Caco-2 (cell line): ENCODE data around the gene SQSTM1. TPM values are rescaled to one million over a fixed set of nuclear protein-coding genes. Genes with fewer than 3 reads are reported as not detected.

Experiments
- BruUV-seq: library from RNA; stranded (reverse); fragments of 400-500 nt; replicated peaks from 2 replicates; lab custom pipeline; 2021; lab: Mats Ljungman, UMichigan
- CTCF ChIA-PET: fragments of 300-600 bp; sonication (Branson Sonifier 250); formaldehyde crosslinking; loops from one replicate; lab custom pipeline; 2022; ENCODE audit warnings: antibody characterized with exemption; lab: Charles Lee
- POLR2A ChIA-PET: fragments of 300-600 bp; sonication (Branson Sonifier 250); formaldehyde crosslinking; loops from one replicate; lab custom pipeline; 2022; ENCODE audit warnings: antibody characterized with exemption; lab: Charles Lee
- DNase-seq, 2 experiments: peaks; one replicate each; pipeline versions ENCODE4 v3.0.0 to v3.0.0-alpha.2; 2020 to 2022
- H3K27me3 ChIP-seq: replicated peaks from 2 replicates; pipeline ENCODE4 v1.6.0; 2011; ENCODE audit warnings: low read length; ENCODE audit not compliant: control insufficient read depth, insufficient read depth
- H3K36me3 ChIP-seq: 2 replicates; pipeline ENCODE4 v1.5.1; 2011; ENCODE audit warnings: low read length; ENCODE audit not compliant: control insufficient read depth, insufficient read depth
- H3K4me1 ChIP-seq: fragments of 250-450 bp; sonication (Bioruptor Pico); 2 replicates; pipeline ENCODE4 v1.5.1; 2020; ENCODE audit warnings: mild to moderate bottlenecking
- H3K4me3 ChIP-seq: 2 replicates; pipeline ENCODE4 v1.5.1; 2011; ENCODE audit warnings: low read depth, mild to moderate bottlenecking, control low read depth, low read length
- H3K9me3 ChIP-seq: fragments of 250-450 bp; sonication (Bioruptor Pico); 2 replicates; pipeline ENCODE4 v1.5.1; 2020; ENCODE audit warnings: mild to moderate bottlenecking, moderate library complexity
- H3K27ac Mint-ChIP-seq: one replicate; pipeline ENCODE4 v1.8.0; 2022; ENCODE audit warnings: mixed read lengths; ENCODE audit not compliant: unreplicated experiment
- H3K27me3 Mint-ChIP-seq: one replicate; pipeline ENCODE4 v1.8.0; 2022; ENCODE audit warnings: mixed read lengths; ENCODE audit not compliant: insufficient read depth, unreplicated experiment
- H3K36me3 Mint-ChIP-seq: one replicate; pipeline ENCODE4 v1.8.0; 2022; ENCODE audit warnings: mild to moderate bottlenecking, mixed read lengths; ENCODE audit not compliant: insufficient read depth, unreplicated experiment
- H3K4me1 Mint-ChIP-seq: one replicate; pipeline ENCODE4 v1.8.0; 2022; ENCODE audit warnings: low read depth, mixed read lengths; ENCODE audit not compliant: unreplicated experiment
- H3K4me3 Mint-ChIP-seq: one replicate; pipeline ENCODE4 v1.8.0; 2022; ENCODE audit warnings: mild to moderate bottlenecking, moderate library complexity, mixed read lengths; ENCODE audit not compliant: unreplicated experiment
- H3K9me3 Mint-ChIP-seq: one replicate; pipeline ENCODE4 v1.8.0; 2022; ENCODE audit warnings: mixed read lengths; ENCODE audit not compliant: unreplicated experiment
- intact Hi-C: fragments of 100-400 bp; cut with micrococcal nuclease; formaldehyde crosslinking; loops from one replicate; pipeline ENCODE4 v1.10.0; 2022; ENCODE audit not compliant: unreplicated experiment
- total RNA-seq: library from RNA; stranded (reverse); gene quantifications from 2 replicates; pipeline ENCODE4 v1.2.3, GENCODE V29; 2022
- TF ChIP-seq, protein P1 (sequence below), 2 experiments: fragments of 200-600 bp in 1 of 2; IDR thresholded peaks; 1 replicate in 1 of 2; 2 replicates in 1 of 2; pipeline versions ENCODE4 v1.5.1 to v1.8.0; 2011 to 2022; ENCODE audit warnings: antibody characterized with exemption in 1 of 2, control low read depth in 1 of 2, inconsistent platforms in 1 of 2, low read depth in 1 of 2, low read length in 1 of 2, mild to moderate bottlenecking in 1 of 2, moderate library complexity in 1 of 2; ENCODE audit not compliant: insufficient read depth in 1 of 2, severe bottlenecking in 1 of 2, unreplicated experiment in 1 of 2

The SQSTM1 gene
- total RNA-seq, 1 experiment from 2014 or later: 259 TPM

DNA sequence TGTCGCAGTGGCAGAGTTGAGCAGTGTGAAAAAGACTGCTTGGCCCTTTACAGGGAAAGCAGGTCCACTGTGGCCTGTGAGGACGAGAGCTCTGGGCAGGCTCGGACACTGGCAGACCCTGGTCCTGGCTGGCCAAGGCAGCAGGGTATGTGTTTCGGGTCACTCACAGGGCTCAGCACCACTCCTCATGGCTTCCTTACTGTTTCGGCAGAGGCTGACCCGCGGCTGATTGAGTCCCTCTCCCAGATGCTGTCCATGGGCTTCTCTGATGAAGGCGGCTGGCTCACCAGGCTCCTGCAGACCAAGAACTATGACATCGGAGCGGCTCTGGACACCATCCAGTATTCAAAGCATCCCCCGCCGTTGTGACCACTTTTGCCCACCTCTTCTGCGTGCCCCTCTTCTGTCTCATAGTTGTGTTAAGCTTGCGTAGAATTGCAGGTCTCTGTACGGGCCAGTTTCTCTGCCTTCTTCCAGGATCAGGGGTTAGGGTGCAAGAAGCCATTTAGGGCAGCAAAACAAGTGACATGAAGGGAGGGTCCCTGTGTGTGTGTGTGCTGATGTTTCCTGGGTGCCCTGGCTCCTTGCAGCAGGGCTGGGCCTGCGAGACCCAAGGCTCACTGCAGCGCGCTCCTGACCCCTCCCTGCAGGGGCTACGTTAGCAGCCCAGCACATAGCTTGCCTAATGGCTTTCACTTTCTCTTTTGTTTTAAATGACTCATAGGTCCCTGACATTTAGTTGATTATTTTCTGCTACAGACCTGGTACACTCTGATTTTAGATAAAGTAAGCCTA lies 15.7 kb downstream of the SQSTM1 start:
- no peak overlapping the region for H3K4me3 Mint-ChIP-seq
- no peaks in the 10 kb centered on the region for H3K9me3 Mint-ChIP-seq
- H3K27ac Mint-ChIP-seq: peak overlapping the region; percentile 23
- no peaks in the 10 kb centered on the region for H3K4me1 Mint-ChIP-seq
- peaks cover 92% of the 10 kb centered on the region for H3K36me3 Mint-ChIP-seq
- Histone ChIP-seq H3K27me3 (no peaks in the 10 kb centered on the region), H3K4me1 (no peaks in the 10 kb centered on the region), H3K36me3 (peaks cover 10% of the 10 kb centered on the region), H3K4me3 (no peak overlapping the region), H3K9me3 (no peaks in the 10 kb centered on the region)
- TF ChIP-seq, protein P1, sequence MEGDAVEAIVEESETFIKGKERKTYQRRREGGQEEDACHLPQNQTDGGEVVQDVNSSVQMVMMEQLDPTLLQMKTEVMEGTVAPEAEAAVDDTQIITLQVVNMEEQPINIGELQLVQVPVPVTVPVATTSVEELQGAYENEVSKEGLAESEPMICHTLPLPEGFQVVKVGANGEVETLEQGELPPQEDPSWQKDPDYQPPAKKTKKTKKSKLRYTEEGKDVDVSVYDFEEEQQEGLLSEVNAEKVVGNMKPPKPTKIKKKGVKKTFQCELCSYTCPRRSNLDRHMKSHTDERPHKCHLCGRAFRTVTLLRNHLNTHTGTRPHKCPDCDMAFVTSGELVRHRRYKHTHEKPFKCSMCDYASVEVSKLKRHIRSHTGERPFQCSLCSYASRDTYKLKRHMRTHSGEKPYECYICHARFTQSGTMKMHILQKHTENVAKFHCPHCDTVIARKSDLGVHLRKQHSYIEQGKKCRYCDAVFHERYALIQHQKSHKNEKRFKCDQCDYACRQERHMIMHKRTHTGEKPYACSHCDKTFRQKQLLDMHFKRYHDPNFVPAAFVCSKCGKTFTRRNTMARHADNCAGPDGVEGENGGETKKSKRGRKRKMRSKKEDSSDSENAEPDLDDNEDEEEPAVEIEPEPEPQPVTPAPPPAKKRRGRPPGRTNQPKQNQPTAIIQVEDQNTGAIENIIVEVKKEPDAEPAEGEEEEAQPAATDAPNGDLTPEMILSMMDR (IDR thresholded peaks at IDR 0.05; ENCODE audit: insufficient read depth in 1 of 2, low read depth in 1 of 2, low read length in 1 of 2, severe bottlenecking in 1 of 2, unreplicated experiment in 1 of 2): peak in 1 of 2 experiments; percentile 15
- DNase-seq: no peak
- intact Hi-C loops: no loop called here
- BruUV-seq: TSS peak; percentile 37
- ChIA-PET POLR2A (no interaction called here), CTCF (no interaction called here)
- no peaks in the 10 kb centered on the region for H3K27me3 Mint-ChIP-seq

DNA sequence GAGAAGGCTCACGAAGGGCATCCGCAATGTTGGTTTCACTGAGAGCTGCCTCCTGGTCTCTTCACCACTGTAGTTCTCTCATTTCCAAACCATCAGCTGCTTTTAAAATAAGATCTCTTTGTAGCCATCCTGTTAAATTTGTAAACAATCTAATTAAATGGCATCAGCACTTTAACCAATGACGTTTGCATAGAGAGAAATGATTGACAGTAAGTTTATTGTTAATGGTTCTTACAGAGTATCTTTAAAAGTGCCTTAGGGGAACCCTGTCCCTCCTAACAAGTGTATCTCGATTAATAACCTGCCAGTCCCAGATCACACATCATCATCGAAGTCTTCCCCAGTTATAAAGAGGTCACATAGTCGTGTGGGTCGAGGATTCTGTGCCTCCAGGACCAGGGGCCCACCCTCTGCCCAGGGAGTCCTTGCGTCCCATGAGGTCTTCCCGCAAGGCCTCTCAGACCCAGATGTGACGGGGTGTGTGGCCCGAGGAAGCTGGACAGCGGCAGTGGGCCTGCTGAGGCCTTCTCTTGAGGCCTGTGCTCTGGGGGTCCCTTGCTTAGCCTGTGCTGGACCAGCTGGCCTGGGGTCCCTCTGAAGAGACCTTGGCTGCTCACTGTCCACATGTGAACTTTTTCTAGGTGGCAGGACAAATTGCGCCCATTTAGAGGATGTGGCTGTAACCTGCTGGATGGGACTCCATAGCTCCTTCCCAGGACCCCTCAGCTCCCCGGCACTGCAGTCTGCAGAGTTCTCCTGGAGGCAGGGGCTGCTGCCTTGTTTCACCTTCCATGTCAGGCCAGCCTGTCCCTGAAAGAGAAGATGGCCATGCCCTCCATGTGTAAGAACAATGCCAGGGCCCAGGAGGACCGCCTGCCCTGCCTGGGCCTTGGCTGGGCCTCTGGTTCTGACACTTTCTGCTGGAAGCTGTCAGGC lies 16.6 kb downstream of the SQSTM1 start:
- no peaks in the 10 kb centered on the region for H3K27me3 ChIP-seq
- no peaks in the 10 kb centered on the region for H3K4me1 ChIP-seq
- peaks cover 88% of the 10 kb centered on the region for H3K36me3 Mint-ChIP-seq
- intact Hi-C loops: no loop called here
- H3K36me3 ChIP-seq: peaks cover 10% of the 10 kb centered on the region
- ChIA-PET CTCF (interaction anchor here (0.5 to 1.2 kb wide), 2 partner anchors 12 to 253 kb away, joined by 5 to 6 read pairs; no protein-coding TSS in a partner anchor), POLR2A (no interaction called here)
- H3K4me1 Mint-ChIP-seq: no peaks in the 10 kb centered on the region
- H3K9me3 Mint-ChIP-seq: no peaks in the 10 kb centered on the region
- no peak for DNase-seq
- TF ChIP-seq, protein P1 (IDR thresholded peaks at IDR 0.05; ENCODE audit: insufficient read depth in 1 of 2, low read depth in 1 of 2, low read length in 1 of 2, severe bottlenecking in 1 of 2, unreplicated experiment in 1 of 2): no peak
- TSS peak; percentile 14 for BruUV-seq
- H3K27me3 Mint-ChIP-seq: no peaks in the 10 kb centered on the region
- no peak overlapping the region for H3K4me3 ChIP-seq
- H3K4me3 Mint-ChIP-seq: no peak overlapping the region
- peak overlapping the region; percentile 23 for H3K27ac Mint-ChIP-seq
- no peaks in the 10 kb centered on the region for H3K9me3 ChIP-seq
